NCI-H2029 (cell line): ENCODE results near the gene TTLL8.

Source experiments
- DNase-seq: peaks from one replicate; lab custom pipeline; 2025; lab: John Stamatoyannopoulos, UW

Gene TTLL8

DNA sequence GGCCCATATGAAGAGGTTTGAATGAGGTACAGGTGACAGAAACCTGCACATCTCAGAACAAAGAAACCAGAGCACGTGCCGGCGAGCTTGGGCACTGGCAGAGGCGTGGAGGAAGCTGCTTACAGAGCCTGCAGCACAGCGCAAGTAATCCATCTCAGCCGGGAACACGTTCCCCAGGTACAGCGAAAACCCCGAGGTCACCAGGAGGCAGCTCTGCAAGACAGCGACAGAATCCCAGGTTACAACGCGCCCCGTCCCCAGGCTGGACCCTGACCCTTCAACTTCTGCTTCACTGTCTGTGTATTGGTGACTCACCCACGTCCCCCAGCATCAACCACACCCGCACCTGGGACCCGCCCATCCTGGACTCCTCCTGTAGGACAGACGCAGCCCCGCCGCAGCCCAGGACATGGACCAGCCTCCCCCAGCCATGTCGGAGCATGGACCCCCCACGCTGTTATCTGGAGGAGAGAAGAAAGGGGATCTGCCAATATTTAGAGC, 24.9 kb upstream of the TTLL8 start:
- no peak for DNase-seq

DNA sequence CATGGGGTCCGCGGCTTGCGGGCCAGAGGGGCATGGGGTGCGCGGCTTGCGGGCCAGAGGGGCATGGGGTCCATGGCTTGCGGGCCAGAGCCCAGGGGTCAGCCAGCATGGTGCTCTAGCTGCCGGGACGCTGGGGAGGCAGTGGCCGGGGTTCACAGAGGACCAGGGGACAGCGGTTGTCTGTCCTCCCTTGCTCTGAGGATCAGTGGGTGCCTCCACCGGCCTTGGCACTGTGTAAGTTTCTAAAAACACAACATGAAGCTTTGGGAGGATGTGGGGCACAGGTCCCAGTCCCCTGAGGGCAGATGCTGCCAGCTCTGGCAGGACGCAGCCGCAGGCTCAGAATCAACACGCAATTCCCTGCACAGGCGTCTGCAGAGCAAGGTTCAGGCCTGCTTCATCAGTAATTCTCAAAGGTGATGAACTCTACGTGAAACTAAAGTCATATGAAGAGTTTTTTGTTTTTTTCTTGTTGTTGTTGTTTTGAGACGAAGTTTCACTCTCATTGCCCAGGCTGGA, 24.2 kb upstream of the TTLL8 start:
- no peak for DNase-seq

DNA sequence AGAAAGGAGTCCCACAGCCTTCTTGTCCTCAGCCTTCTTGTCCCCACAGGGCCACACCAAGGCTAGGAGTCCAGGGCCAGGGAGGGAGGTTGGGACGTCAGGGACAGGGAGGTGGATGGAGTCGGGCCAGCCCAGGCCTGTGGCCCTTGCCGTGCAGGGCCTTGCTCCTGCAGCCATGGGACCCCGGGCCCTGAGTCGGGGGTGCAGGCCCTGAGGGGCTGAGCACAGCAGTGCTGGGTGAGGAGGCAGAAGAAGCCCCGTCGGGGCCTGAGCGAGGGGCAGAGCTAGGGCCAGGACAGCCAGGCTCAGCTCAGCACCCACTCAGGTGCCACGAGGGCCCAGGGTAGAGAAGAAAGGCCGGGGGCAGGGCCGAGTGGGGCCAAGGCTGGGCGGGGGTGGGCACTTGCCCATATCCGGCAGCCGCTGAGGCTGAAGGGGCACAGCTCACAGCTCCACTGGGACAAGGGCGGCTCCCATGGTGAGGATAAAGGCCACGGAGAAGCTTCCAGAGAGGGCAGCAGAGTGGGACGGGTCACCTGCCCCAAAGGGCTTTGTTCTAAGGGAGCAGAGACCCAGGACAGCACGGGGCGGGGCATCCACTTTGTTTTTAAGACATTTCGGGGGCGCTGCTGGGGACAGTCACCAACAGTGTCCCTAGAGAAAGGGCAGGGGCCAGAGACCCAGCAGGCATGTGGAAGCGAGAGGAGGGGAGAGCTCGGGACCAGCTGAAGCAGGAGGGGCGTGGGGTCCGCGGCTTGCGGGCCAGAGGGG, 23.5 kb upstream of the TTLL8 start:
- DNase-seq: no peak

DNA sequence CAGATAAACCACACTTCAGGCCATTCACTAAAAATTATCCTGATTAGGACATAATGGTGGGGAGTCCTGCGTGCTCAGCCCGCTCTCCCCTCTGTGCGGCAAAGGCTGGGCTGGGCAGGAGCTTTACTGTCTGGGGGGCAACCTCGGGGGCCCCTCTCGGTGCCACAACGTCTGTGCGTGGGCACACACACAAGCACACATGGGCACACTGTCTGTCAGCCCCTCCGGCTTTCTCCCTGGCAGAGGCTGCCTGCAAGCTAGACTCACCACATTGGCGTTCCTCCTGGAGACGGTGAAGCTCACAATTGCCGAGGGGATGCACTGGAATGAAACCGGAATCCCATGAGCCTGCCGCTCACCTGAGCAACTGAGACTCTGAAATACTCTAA, 22.0 kb upstream of the TTLL8 start:
- DNase-seq: no peak

DNA sequence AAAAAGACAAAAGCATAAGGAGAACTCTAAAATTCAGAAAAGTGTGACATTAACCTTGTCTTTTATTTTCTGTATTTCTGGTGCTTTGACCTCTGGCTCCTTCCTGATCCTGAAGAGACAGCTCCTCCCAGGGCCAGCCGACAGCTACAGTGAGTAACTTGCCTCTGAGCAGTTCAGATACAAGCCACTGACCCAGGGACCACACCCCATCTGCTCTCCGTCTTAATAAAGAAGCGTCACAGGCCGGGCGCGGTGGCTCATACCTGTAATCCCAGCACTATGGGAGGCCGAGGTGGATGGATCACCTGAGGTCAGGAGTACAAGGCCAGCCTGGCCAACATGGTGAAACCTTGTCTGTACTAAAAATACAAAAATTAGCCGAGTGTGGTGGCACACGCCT, 20.7 kb upstream of the TTLL8 start:
- no peak for DNase-seq

DNA sequence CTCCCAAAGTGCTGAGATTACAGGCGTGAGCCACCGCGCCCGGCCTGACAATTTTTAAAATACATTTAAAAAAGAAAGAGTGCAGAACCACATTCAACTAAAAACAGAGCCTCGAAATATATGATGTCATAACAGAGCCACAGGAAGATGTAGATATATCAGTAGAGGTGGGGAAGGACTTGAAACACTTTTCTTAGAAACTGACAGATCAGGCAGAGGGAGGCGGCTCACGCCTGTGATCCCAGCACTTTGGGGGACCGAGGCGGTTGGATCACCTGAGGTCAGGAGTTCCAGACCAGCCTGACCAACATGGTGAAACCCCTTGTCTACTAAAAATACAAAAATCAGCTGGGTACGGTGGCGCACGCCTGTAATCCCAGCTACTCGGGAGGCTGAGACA, 20.1 kb upstream of the TTLL8 start:
- no peak for DNase-seq

DNA sequence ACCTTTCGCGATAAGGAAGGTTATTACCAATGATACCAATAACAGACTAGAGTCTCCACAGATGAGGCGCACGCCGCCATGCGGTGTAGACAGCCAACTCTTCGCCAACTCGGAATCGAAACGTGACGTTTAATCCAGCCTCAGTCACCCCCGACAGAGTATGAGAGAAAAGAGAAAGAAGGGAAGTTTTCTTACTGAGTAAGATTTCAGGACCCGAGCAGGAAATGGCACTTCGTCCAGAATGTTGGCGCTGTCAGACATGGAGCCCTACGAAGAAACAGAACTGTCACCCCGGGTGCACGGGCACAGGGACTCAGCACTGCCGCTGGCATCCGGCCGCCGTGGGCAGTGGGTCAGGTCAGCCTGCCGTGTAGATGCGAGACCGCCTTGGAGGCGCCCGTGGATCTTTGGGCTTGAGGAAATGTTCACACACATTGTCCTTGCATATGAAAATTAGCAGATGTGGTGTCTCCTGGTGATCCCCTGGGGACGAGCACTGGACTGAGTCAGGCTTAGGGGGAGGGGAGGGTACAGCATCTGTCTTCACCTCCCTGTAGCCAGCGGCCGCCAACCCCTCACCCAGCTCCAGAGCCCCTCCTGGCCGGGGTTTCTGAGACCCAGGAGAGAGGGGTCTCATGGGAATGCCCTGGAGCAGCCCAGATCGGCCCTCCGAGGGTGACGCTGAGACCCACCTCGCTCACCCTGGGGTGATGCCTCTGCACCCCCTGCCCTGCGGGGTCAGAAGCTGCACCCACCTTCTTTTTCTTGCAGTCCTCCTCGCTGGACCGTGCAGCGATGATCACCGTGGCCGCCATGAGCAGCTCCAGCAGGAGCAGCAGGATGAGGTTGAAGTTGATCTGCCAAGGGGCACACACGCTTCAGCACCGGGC, 18.8 kb upstream of the TTLL8 start:
- no peak for DNase-seq

DNA sequence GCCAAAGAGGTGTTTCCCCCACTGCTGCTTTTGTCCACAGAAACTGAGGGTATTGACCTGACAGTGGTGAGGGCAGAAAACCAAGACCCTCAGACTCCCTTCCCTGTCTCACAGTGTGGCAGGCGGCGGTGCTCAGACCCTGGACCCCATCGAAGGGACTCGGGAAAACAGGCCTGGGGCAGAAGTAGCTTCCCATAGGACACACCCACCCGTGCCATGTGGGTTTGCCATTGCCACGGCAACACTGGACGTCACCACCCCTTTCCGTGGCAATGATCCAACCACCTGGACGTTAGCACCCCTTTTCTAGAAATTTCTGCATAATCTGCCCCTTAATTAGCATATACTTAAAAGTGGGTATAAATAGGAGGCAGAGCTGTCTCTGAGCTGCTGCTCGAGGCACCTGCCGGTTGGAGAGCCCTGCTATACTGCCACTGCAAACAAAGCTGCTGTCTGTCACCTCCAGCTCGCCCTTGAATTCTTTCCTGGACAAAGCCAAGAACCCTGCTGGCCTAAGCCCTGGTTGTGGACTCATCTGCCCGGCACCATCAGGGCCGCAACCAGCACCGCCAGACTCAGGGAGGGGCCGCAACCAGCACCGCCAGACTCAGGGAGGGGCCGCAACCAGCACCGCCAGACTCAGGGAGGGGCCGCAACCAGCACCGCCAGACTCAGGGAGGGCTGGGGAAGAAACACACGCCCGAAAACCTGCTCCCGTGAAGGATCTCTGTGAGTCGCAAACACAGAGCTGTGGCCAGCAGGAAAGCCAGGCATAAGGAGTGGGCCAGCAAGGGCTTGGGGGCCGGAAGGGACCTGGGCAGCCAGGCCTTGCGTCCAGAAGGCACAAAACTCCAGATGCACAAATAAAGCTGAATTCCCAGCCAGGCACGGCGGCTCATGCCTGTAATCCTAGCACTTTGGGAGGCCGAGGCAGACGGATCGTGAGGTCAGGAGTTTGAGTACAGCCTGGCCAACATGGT, 16.7 kb upstream of the TTLL8 start:
- peak; percentile 37 for DNase-seq

DNA sequence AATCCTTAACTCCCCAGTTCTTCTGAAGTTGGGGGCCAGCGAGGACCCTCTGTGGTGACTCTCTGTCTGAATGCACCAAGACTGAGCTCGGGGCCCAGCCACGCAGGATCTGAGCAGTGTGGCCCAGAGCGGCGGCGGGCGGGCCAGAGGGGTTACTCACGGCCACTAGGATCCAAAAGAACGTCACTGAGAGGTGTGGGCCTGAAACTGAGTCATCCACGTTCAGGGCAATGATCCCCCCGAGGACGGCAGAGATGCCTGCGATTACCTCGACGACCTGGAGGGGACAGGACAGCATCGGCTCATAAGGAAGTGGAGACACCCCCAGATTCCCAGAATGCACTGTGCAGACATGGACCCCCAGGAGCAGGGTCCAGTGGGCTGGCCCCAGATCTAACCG, 16.0 kb upstream of the TTLL8 start:
- DNase-seq: no peak

DNA sequence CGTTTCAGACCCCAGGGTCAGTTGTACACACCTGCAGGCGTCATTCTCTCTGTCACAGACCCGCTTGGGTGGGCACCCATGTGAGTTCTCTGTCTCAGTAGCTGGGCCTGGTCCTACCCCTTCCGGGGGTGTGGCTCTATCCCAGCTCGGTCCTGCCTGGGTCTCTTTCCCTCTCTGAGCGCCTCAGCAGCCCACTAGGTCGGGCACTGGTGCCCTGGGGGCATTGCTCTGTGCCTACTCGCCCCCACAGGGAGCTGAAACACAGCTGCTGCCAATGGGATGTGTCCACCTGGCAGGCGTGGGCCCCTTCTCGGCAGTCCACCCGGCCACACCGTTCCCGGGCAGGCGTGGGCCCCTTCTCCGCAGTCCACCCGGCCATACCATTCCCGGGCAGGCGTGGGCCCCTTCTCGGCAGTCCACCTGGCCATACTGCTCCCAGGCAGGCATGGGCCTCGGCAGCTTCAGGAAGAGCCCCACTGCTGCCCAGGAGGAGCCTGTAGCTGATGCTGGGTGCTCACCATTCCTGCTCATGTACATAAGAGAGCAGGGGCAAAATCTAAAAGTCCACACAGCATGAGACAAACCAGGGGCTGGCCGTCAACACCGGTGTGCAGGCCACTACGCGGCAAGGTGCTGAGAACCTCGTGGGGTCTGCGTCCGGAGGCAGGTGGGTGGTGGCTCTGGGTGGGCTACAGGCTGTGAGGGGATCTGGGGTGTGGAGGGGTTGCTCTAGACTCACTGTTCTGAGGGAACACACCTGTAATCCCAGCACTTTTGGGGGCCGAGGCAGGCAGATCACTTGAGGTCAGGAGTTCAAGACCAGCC, 14.8 kb upstream of the TTLL8 start:
- DNase-seq: no peak

DNA sequence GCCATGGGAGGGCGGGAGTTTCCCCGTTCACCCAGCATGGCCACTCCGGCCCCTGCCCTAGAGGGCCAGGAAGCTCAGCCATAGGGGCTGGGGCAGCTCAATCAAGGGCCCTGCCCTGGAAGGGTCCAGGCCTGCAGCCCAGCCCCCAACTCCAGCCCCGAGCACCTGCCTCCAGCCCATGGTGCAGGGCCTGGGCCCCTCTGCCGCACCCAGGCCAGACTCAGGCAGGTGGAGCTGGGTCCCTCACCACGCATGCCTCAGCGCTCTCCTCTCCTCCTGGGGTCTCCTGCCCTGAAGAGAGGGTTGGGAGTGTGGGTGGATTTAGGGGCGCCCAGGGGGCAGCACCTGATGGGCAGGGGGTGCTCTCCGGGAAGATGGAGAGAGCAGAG, 14.1 kb upstream of the TTLL8 start:
- no peak for DNase-seq

DNA sequence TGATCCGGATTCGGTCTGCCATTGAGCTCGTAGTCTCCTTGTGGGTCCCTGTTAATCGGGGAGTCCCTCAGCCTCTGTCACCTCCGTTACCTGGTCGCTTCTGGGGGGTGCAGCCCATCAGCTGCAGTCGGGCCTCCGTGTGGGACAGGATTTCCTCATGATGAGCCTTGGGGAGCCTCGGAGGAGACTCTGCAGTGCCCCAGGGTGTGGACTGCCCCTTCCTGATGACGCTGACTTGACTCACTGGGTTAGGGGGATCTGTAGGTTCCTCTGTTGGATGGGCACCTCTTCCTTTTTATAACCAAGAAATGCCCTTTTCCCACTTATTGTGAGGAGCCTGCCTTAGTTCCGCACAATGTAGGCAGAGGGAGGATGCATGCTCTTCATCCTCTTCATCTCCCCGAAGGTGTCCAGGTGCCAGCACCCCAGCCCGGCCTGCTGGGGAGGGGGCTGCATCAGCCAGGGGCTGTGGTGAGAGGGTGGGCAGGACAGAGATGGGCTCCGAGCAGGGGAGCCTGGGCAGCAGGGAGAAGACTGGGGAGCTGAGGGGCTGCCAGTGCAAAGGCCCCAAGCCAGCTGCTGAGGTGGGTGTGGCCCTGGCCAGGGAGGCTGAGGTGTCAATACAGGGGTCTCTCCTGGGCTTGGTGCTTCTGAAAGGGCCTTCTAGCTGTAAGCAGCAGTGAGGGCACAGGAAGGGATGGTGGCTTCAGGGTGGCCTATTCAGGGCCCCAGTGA, 13.5 kb upstream of the TTLL8 start:
- DNase-seq: no peak

DNA sequence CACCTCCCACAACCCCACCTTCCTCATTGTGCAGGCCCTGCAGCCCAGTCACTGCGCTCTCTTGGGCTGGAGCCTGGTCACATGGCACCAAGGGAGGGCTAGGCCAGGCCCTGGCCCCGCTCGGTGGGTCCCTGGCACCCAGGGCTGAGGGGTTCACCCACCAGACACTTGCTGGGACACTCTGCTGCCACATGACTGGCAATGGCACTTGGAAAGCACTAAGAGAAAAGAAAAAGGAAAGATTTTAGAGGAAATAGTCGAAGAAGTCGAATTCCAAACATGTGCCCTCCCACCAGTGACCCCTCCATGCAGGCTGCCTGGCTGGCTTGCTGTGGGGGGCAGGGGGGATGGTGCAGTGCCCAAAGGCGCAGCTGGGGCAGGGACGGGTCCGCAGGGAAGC, 12.3 kb upstream of the TTLL8 start:
- no peak for DNase-seq

DNA sequence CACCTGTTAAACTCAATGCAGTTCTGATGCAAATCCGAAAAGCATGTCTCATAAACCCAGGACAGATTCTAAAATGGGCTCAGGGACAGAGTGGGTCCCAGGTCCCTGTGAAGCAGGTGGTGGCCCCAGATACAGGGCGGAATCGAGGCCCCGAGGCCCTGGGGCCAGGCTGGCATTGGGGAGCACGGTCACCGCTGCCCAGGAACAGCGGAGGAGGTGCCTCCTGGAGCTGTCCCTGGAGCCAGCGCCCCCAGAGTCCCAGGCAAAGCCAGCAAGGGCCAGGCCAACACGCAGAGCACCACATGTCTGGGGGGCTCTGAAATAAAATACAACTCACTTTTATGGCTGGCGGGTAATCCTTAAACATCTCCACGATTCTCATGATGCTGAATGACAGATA, 10.0 kb upstream of the TTLL8 start:
- DNase-seq: no peak

DNA sequence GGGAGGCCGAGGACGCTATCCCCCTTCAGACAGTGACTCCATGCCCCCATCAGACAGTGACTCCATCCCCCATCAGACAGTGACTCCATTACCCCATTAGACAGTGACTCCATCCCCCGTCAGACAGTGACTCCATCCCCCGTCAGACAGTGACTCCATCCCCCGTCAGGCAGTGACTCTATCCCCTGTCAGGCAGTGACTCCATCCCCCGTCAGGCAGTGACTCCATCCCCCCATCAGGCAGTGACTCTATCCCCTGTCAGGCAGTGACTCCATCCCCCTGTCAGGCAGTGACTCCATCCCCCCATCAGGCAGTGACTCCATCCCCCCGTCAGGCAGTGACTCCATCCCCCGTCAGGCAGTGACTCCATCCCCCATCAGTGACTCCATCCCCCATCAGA, 9.1 kb upstream of the TTLL8 start:
- DNase-seq: no peak

DNA sequence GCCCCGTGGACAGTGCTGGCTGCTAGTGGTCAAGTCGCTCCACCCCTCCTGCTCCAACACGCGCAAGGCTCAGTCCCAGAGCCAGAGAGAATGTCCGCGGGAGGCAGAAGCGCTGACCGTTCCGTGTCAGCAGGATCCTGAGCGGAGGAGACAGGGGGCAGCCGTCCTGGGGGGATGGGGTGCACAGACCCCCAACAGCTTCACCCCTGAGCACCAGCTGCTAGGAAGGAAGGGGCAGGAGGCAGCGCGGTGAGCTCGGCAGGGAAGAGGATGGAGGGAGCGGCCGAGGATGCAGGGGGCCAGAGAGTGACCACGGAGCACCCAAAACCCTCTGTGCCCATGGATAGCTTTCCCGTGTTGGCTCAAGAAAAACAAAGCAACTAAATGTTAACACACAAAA, 6.4 kb upstream of the TTLL8 start:
- no peak for DNase-seq

DNA sequence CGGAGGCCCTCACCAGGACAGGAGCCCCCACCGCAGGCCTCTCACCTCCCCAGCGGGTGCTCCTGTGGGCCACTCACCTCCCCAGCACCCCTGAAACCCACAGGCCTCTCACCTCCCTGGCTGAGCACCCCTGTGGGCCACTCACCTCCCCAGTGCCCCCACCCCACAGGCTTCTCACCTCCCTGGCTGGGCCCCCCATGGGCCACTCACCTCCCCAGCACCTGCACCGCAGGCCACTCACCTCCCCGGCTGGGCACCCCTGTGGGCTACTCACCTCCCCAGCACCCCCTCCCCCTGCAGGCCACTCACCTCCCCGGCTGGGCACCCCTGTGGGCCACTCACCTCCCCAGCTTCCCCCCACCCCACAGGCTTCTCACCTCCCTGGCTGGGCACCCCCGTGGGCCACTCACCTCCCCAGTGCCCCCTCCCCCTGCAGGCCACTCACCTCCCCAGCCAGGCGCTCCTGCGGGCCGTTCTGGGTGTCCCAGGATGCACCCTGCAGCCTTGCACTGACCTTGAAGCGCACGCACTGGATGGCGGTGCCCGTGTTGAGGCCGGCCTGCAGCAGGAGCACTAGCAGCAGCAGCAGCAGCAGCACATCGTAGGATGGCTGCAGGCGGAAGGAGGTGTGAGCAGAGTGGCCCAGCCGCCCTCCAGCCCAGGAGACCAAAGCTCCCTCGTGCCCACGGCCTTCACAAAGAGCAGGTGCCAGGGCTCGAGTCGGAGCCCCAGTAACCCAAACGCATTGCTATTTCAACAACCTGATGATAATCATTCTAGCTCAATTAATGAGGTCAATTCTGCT, 5.7 kb upstream of the TTLL8 start:
- no peak for DNase-seq

DNA sequence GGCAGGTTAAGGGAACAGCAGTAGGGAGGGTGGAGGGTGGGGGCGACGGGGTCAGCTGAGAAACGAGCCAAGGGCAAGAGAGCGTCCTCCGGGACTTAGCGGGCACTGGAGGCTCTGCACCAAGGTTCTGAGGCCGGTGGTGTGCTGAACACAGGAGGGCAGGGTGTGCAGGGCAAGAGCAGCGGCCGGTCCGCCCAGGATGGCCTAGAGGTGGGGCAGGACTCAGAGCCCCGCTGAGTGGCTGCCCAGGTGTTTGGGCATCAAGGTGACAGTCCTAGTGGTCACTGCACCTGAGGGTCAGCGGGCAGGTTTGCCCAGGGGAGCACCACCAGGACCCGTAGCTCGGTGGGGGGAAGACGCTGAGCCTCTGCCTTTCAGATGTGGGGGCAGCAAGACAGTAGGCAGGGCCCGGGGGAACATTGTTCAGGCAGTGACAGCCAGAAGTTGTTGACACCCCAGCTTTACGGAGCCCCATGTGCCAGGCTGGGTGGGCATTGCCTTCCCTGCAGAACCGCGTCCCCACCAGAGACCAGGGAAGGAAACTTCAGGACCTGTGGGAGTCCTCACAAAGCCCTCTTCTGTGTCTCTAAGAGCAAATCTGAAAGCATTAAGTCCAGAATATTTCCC, 4.5 kb upstream of the TTLL8 start:
- no peak for DNase-seq

DNA sequence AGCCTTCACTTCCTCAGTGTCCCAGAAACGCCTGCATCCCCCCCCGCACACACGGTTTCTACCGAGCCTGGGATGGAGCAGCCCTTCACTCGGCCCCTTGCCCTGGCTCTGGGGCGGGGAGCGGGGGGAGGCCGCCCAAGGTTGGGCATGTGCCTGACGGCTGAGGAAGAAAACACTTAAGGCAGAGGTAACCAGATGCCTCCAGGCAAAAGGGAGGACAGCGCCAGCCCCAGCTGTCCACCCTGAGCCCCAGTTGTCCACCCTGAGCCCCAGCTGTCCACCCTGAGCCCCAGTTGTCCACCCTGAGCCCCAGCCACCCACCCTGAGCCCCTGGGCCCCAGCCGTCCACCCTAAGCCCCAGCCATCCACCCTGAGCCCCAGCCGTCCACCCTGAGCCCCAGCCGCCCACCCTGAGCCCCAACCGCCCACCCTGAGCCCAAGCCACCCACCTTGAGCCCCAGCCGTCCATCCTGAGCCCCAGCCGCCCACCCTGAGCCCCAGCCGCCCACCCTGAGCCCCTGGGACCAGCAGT, 3.8 kb upstream of the TTLL8 start:
- DNase-seq: no peak
